CD8-positive, alpha-beta memory T cell (primary cell): ENCODE measurements around the gene UBR2. TPM values are rescaled to one million over a fixed set of nuclear protein-coding genes. Genes with fewer than 3 reads are reported as not detected.
"Not testable (repeated sequence)": the region's sequence is repeated elsewhere in the genome, so short reads cannot be mapped to it uniquely, and the experiment has no call there.

Source experiments
- CTCF ChIA-PET: fragments of 350-600 bp; sonication (Branson Sonifier 250); formaldehyde crosslinking; loops from one replicate; lab custom pipeline; 2021; ENCODE audit warnings: antibody characterized with exemption; lab: Charles Lee
- POLR2A ChIA-PET: fragments of 350-600 bp; sonication (Branson Sonifier 250); formaldehyde crosslinking; loops from one replicate; lab custom pipeline; 2021; ENCODE audit warnings: antibody characterized with exemption; lab: Charles Lee
- DNase-seq, 5 donors: peaks; one replicate each; pipeline versions ENCODE4 v3.0.0 to v3.0.0-alpha.2; 2020 to 2022; ENCODE audit warnings: mixed read lengths in 1 of 5
- H3K27ac ChIP-seq: one replicate; pipeline ENCODE4 v1.7.0; 2013; ENCODE audit warnings: low read depth, mild to moderate bottlenecking, low read length, moderate library complexity
- H3K27me3 ChIP-seq: 2 replicates; pipeline ENCODE4 v1.7.0; 2013; ENCODE audit warnings: low read length, mild to moderate bottlenecking; ENCODE audit not compliant: insufficient read depth, poor library complexity, severe bottlenecking
- H3K36me3 ChIP-seq: 2 replicates; pipeline ENCODE4 v1.7.0; 2013; ENCODE audit warnings: mild to moderate bottlenecking, low read length, moderate library complexity; ENCODE audit not compliant: insufficient read depth
- H3K4me1 ChIP-seq: 2 replicates; pipeline ENCODE4 v1.7.0; 2013; ENCODE audit warnings: mild to moderate bottlenecking, low read length, moderate library complexity; ENCODE audit not compliant: insufficient read depth
- H3K4me3 ChIP-seq: 2 replicates; pipeline ENCODE4 v1.7.0; 2013; ENCODE audit warnings: mild to moderate bottlenecking, low read length
- H3K9me3 ChIP-seq: 2 replicates; pipeline ENCODE4 v1.7.0; 2013; ENCODE audit warnings: mild to moderate bottlenecking, low read length
- H3K27ac Mint-ChIP-seq, 8 donors: one replicate each; pipeline ENCODE4 v1.8.0; 2020 to 2021; ENCODE audit warnings: mixed read lengths in 8 of 8, mild to moderate bottlenecking in 6 of 8, inconsistent platforms in 3 of 8, moderate library complexity in 3 of 8
- H3K27me3 Mint-ChIP-seq, 2 donors: one replicate each; pipeline ENCODE4 v1.8.0; 2020 to 2021; ENCODE audit warnings: mixed read lengths in 2 of 2, mild to moderate bottlenecking in 1 of 2, moderate library complexity in 1 of 2
- H3K36me3 Mint-ChIP-seq, 3 donors: one replicate each; pipeline ENCODE4 v1.8.0; 2020 to 2021; ENCODE audit warnings: mixed read lengths in 3 of 3, inconsistent platforms in 1 of 3, mild to moderate bottlenecking in 1 of 3
- H3K4me1 Mint-ChIP-seq, 3 donors: one replicate each; pipeline ENCODE4 v1.8.0; 2020 to 2021; ENCODE audit warnings: mixed read lengths in 3 of 3, inconsistent platforms in 1 of 3, mild to moderate bottlenecking in 1 of 3
- H3K4me3 Mint-ChIP-seq, 7 donors: one replicate each; pipeline ENCODE4 v1.8.0; 2020 to 2021; ENCODE audit warnings: mixed read lengths in 7 of 7, mild to moderate bottlenecking in 6 of 7, moderate library complexity in 4 of 7, inconsistent platforms in 2 of 7
- H3K9me3 Mint-ChIP-seq, 5 donors: one replicate each; pipeline ENCODE4 v1.8.0; 2020 to 2022; ENCODE audit warnings: mixed read lengths in 5 of 5, mild to moderate bottlenecking in 3 of 5, moderate library complexity in 2 of 5, inconsistent platforms in 1 of 5
- polyA plus RNA-seq: library from polyadenylated mRNA; unstranded; fragments of 300-500 nt; fragmentation: Illumina TruSeq; gene quantifications from one replicate; pipeline ENCODE4 v1.2.3, GENCODE V29; 2021
- total RNA-seq, 2 experiments: library from RNA; stranded (reverse); gene quantifications; one replicate each; pipeline ENCODE4 v1.2.3, GENCODE V29; 2021

The UBR2 gene
- total and polyA plus RNA-seq, 3 experiments from 2014 or later: 13.6 to 27.0 (median 26.2) TPM

GRCh38 chr6:42726026-42726425 lies 162.2 kb downstream of the UBR2 start:
- no peaks in the 10 kb centered on the region for H3K9me3 Mint-ChIP-seq
- peak overlapping the region; percentile 10 to 91 (median 89) for H3K4me3 Mint-ChIP-seq
- Histone ChIP-seq H3K36me3 (no peaks in the 10 kb centered on the region), H3K27ac (peak overlapping the region; percentile 34), H3K4me1 (peaks cover 15% of the 10 kb centered on the region), H3K27me3 (no peaks in the 10 kb centered on the region), H3K9me3 (no peaks in the 10 kb centered on the region), H3K4me3 (peak overlapping the region; percentile 68)
- no peaks in the 10 kb centered on the region for H3K36me3 Mint-ChIP-seq
- H3K27ac Mint-ChIP-seq: peak overlapping the region; percentile 63 to 98 (median 94)
- peaks cover 2 to 4% of the 10 kb centered on the region in 2 donors for H3K27me3 Mint-ChIP-seq
- CTCF ChIA-PET: interaction anchor here (0.6 to 3.3 kb wide), 26 partner anchors 13 to 509 kb away, joined by 3 to 44 read pairs (median 6); partner anchors contain the start of genes BICRAL, MRPS10, RPL7L1 and TBCC
- POLR2A ChIA-PET: interaction anchor here (0.6 to 3.5 kb wide), 6 partner anchors 8 to 153 kb away, joined by 3 to 30 read pairs (median 14); partner anchors contain the start of genes BICRAL, RPL7L1 and TBCC
- peaks cover 19 to 23% (median 20%) of the 10 kb centered on the region in 3 donors for H3K4me1 Mint-ChIP-seq
- no peak for DNase-seq

DNA sequence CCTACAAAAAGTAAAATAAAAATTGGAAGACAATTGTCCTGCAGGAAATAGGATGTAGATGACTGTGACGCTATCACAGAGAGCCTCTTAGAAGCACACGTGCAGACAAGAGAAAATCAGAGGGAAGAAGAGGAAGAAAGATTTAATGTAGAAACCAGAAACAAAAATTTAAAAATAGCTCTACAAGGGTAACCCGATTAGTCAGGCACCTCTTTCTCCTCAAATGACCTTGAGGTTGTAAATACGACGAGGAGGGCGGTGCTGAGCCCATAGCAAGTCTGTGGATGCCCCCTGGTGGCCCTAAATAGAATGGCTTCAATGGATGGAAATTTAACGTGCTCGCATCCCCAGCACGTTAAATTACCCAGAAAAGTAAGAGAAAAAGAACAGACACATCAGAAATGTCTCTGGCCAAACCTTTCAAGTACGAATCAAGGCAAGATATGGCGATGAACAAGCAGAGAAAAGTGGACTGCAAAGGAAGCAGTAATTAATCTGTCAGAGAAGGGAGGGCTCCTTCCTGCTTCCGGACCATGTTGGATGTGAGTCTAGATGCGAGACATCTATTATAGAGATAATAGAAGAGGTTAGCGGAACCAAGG lies 162.8 kb downstream of the UBR2 start:
- Histone ChIP-seq H3K4me1 (peaks cover 15% of the 10 kb centered on the region), H3K27ac (peak overlapping the region; percentile 34), H3K9me3 (no peaks in the 10 kb centered on the region), H3K4me3 (peak overlapping the region; percentile 68), H3K27me3 (no peaks in the 10 kb centered on the region), H3K36me3 (no peaks in the 10 kb centered on the region)
- Mint-ChIP-seq H3K9me3 (no peaks in the 10 kb centered on the region), H3K36me3 (no peaks in the 10 kb centered on the region), H3K4me3 (peak overlapping the region; percentile 86 to 91 (median 89)), H3K27ac (peak overlapping the region; percentile 63 to 98 (median 94)), H3K4me1 (peaks cover 19 to 23% (median 20%) of the 10 kb centered on the region in 3 donors), H3K27me3 (peaks cover 0 to 3% of the 10 kb centered on the region in 2 donors)
- ChIA-PET CTCF (interaction anchor here (0.6 to 3.3 kb wide), 28 partner anchors 13 to 509 kb away, joined by 3 to 44 read pairs (median 5); partner anchors contain the start of genes BICRAL, MRPS10, RPL7L1 and TBCC), POLR2A (interaction anchor here (0.6 to 3.5 kb wide), 7 partner anchors 9 to 152 kb away, joined by 3 to 30 read pairs (median 12); partner anchors contain the start of genes BICRAL, RPL7L1 and TBCC)
- DNase-seq: peak; percentile 51 to 85 (median 75)

- peak overlapping the region; percentile 63 to 98 (median 94) for H3K27ac Mint-ChIP-seq
- ChIA-PET CTCF (interaction anchor here (0.8 to 3.3 kb wide), 17 partner anchors 15 to 510 kb away, joined by 3 to 44 read pairs (median 6); partner anchors contain the start of genes BICRAL, MRPS10, RPL7L1 and TBCC), POLR2A (interaction anchor here (0.5 to 3.5 kb wide), 9 partner anchors 9 to 387 kb away, joined by 3 to 30 read pairs (median 6); partner anchors contain the start of genes BICRAL, RPL7L1 and TBCC)
- H3K4me1 Mint-ChIP-seq: peaks cover 19 to 23% (median 20%) of the 10 kb centered on the region in 3 donors
- no peaks in the 10 kb centered on the region for H3K9me3 ChIP-seq
- peaks cover 15% of the 10 kb centered on the region for H3K4me1 ChIP-seq
- H3K36me3 Mint-ChIP-seq: no peaks in the 10 kb centered on the region
- H3K4me3 Mint-ChIP-seq: peak overlapping the region; percentile 86 to 91 (median 89)
- peak overlapping the region; percentile 29 for H3K27ac ChIP-seq
- no peaks in the 10 kb centered on the region for H3K9me3 Mint-ChIP-seq
- no peak for DNase-seq
- peak overlapping the region; percentile 68 for H3K4me3 ChIP-seq
- no peaks in the 10 kb centered on the region for H3K27me3 ChIP-seq
- H3K36me3 ChIP-seq: no peaks in the 10 kb centered on the region
- peaks cover 0 to 1% of the 10 kb centered on the region in 2 donors for H3K27me3 Mint-ChIP-seq
Measured at GRCh38 chr6:42727087-42727611, 163.3 kb downstream of the UBR2 start.

- no peak overlapping the region for H3K27ac ChIP-seq
- Mint-ChIP-seq H3K36me3 (no peaks in the 10 kb centered on the region), H3K27me3 (peaks cover 0 to 1% of the 10 kb centered on the region in 2 donors), H3K27ac (peak overlapping the region in 3 of 8 donors; percentile 56 to 97 (median 93)), H3K4me3 (peak overlapping the region; percentile 55 to 91 (median 75)), H3K9me3 (no peaks in the 10 kb centered on the region), H3K4me1 (peaks cover 19 to 23% (median 20%) of the 10 kb centered on the region in 3 donors)
- no peak overlapping the region for H3K4me3 ChIP-seq
- H3K9me3 ChIP-seq: no peaks in the 10 kb centered on the region
- H3K4me1 ChIP-seq: peaks cover 15% of the 10 kb centered on the region
- CTCF ChIA-PET: interaction anchor here (0.8 to 3.3 kb wide), 14 partner anchors 14 to 416 kb away, joined by 3 to 44 read pairs (median 7); partner anchors contain the start of genes BICRAL, RPL7L1 and TBCC
- POLR2A ChIA-PET: interaction anchor here (0.5 to 3.5 kb wide), 5 partner anchors 18 to 387 kb away, joined by 3 to 30 read pairs (median 6); partner anchors contain the start of gene TBCC
- DNase-seq: no peak
- no peaks in the 10 kb centered on the region for H3K27me3 ChIP-seq
- no peaks in the 10 kb centered on the region for H3K36me3 ChIP-seq
Measured at GRCh38 chr6:42727627-42728026, 163.8 kb downstream of the UBR2 start.

GRCh38 chr6:42729731-42730130 lies 165.9 kb downstream of the UBR2 start:
- ChIA-PET CTCF (interaction anchor here (0.8 to 2.6 kb wide), 3 partner anchors 12 to 68 kb away, joined by 3 to 14 read pairs (median 4); no protein-coding TSS in a partner anchor), POLR2A (interaction anchor here (1.8 kb wide), 1 partner anchor 16 kb away, joined by 7 read pairs; the partner anchor contains the start of gene TBCC)
- Histone ChIP-seq H3K27ac (no peak overlapping the region), H3K4me3 (no peak overlapping the region), H3K27me3 (no peaks in the 10 kb centered on the region), H3K36me3 (no peaks in the 10 kb centered on the region), H3K9me3 (no peaks in the 10 kb centered on the region), H3K4me1 (peaks cover 15% of the 10 kb centered on the region)
- no peaks in the 10 kb centered on the region for H3K9me3 Mint-ChIP-seq
- H3K36me3 Mint-ChIP-seq: no peaks in the 10 kb centered on the region
- no peak overlapping the region for H3K27ac Mint-ChIP-seq
- DNase-seq: no peak
- no peak overlapping the region for H3K4me3 Mint-ChIP-seq
- H3K27me3 Mint-ChIP-seq: peaks cover 0 to 1% of the 10 kb centered on the region in 2 donors
- peaks cover 19 to 23% (median 20%) of the 10 kb centered on the region in 3 donors for H3K4me1 Mint-ChIP-seq

- not testable (repeated sequence) for H3K27ac ChIP-seq, H3K9me3 Mint-ChIP-seq, H3K4me1 Mint-ChIP-seq, H3K36me3 ChIP-seq, H3K4me3 Mint-ChIP-seq, DNase-seq, H3K36me3 Mint-ChIP-seq, H3K4me3 ChIP-seq, H3K27me3 Mint-ChIP-seq, H3K4me1 ChIP-seq, H3K27ac Mint-ChIP-seq, H3K9me3 ChIP-seq, H3K27me3 ChIP-seq
- ChIA-PET CTCF (interaction anchor here (1.3 kb wide), 1 partner anchor 41 kb away, joined by 3 read pairs; no protein-coding TSS in a partner anchor), POLR2A (interaction anchor here (0.7 kb wide), 1 partner anchor 12 kb away, joined by 3 read pairs; the partner anchor contains the start of gene TBCC)
Measured at GRCh38 chr6:42733867-42734481, 170.1 kb downstream of the UBR2 start.

GRCh38 chr6:42735976-42736375 lies 172.1 kb downstream of the UBR2 start:
- CTCF ChIA-PET: no interaction called here
- Histone ChIP-seq H3K4me3 (no peak overlapping the region), H3K36me3 (no peaks in the 10 kb centered on the region), H3K27me3 (no peaks in the 10 kb centered on the region), H3K27ac (no peak overlapping the region), H3K4me1 (no peaks in the 10 kb centered on the region), H3K9me3 (no peaks in the 10 kb centered on the region)
- no peaks in the 10 kb centered on the region for H3K4me1 Mint-ChIP-seq
- POLR2A ChIA-PET: no interaction called here
- H3K9me3 Mint-ChIP-seq: no peaks in the 10 kb centered on the region
- peaks cover 0 to 3% of the 10 kb centered on the region in 2 donors for H3K27me3 Mint-ChIP-seq
- H3K4me3 Mint-ChIP-seq: no peak overlapping the region
- H3K36me3 Mint-ChIP-seq: no peaks in the 10 kb centered on the region
- no peak for DNase-seq
- H3K27ac Mint-ChIP-seq: peak overlapping the region in 1 of 8 donors; percentile 43
